Kidney (tissue), 14 donors: ENCODE measurements around the gene PRDM16. TPM values are rescaled to one million over a fixed set of nuclear protein-coding genes. Genes with fewer than 3 reads are reported as not detected.

Experiments
- DNase-seq, 5 donors: peaks; one replicate each; pipeline ENCODE4 v3.0.0-alpha.2; 2013 to 2020
- FAIRE-seq: peaks from 2 replicates; lab custom pipeline; 2012; peaks lifted over from hg19 to GRCh38; lab: Jason Lieb, UNC
- H3K27ac ChIP-seq, 2 donors: one replicate each; pipeline ENCODE4 v1.7.0; 2013; ENCODE audit warnings: low read depth in 2 of 2, low read length in 2 of 2, inconsistent platforms in 1 of 2
- H3K27me3 ChIP-seq: one replicate; pipeline ENCODE4 v1.7.1; 2013; ENCODE audit warnings: low read length, inconsistent platforms; ENCODE audit not compliant: control insufficient read depth, insufficient read depth
- H3K36me3 ChIP-seq, 3 donors: one replicate each; pipeline versions ENCODE4 v1.7.0 to v1.7.1; 2013; ENCODE audit warnings: low read length in 3 of 3, control low read depth in 1 of 3, inconsistent platforms in 1 of 3; ENCODE audit not compliant: insufficient read depth in 3 of 3, control insufficient read depth in 2 of 3
- H3K4me1 ChIP-seq, 3 donors: one replicate each; pipeline versions ENCODE4 v1.7.0 to v1.7.1; 2013; ENCODE audit warnings: low read length in 3 of 3, inconsistent platforms in 1 of 3, low read depth in 1 of 3; ENCODE audit not compliant: control insufficient read depth in 2 of 3, insufficient read depth in 2 of 3
- H3K4me3 ChIP-seq, 3 donors: one replicate each; pipeline versions ENCODE4 v1.7.0 to v1.8.1; 2013; ENCODE audit warnings: low read length in 3 of 3, control low read depth in 1 of 3, inconsistent platforms in 1 of 3
- H3K9ac ChIP-seq, 3 donors: one replicate each; pipeline versions ENCODE4 v1.7.0 to v1.7.1; 2013; ENCODE audit warnings: low read length in 3 of 3, control low read depth in 1 of 3, inconsistent platforms in 1 of 3
- H3K9me3 ChIP-seq, 3 donors: one replicate each; pipeline versions ENCODE4 v1.7.0 to v1.7.1; 2013; ENCODE audit warnings: low read length in 3 of 3, control low read depth in 1 of 3, inconsistent platforms in 1 of 3; ENCODE audit not compliant: control insufficient read depth in 2 of 3, insufficient read depth in 1 of 3
- intact Hi-C: fragments of 100-400 bp; cut with DNase I; formaldehyde crosslinking; loops from one replicate; pipeline ENCODE4 v1.11.1; 2022
- polyA plus RNA-seq: library from polyadenylated mRNA; stranded (reverse); fragments of 350-450 nt; fragmentation: Illumina TruSeq; extraction: RNeasy Lipid Tissue Mini Kit (QIAGEN cat#74804); gene quantifications from one replicate; pipeline ENCODE4 v1.2.3, GENCODE V29; 2014; ENCODE audit warnings: low read depth, low replicate concordance; ENCODE audit not compliant: insufficient read depth
- total RNA-seq: library from RNA; stranded (reverse); fragmentation: NEBNext Ultra II Directional; extraction: Animal tissue kit (Norgen Biotek cat#: 25700); gene quantifications from one replicate; pipeline ENCODE4 v1.2.1, GENCODE V29; 2021
- TF ChIP-seq, protein P1 (sequence below): IDR thresholded peaks from 3 replicates; pipeline ENCODE4 v1.5.1; 2012; ENCODE audit warnings: mild to moderate bottlenecking, moderate library complexity, borderline replicate concordance; ENCODE audit not compliant: insufficient read depth; ENCODE audit errors: extremely low read depth
- donor health status: control.
- donor health status: control.
- donor health status: control.
- donor health status: control.
- donor health status: control.
- donor health status: DM: yes; HTN: yes; CAD: no.
- donor health status: Normal renal cell carcinoma (clear cell type).

The PRDM16 gene
- total and polyA plus RNA-seq, 2 donors from 2014 or later, result 3.0 to 21.9 TPM

DNA sequence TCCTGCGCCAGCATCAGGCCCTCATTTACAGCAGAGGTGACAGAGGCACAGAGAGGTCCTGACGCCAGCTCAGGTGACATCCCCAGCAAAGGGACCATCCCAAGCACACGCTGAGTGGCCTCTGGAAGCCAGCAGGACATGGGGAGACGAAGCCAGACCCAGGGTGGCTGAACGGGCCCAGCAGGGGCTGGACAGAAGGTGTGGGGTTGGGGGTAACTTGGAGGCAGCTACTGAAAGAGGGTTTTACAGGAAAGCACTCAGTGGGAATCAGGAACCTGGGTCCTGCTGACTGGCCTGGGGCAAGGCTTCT lies 383.8 kb downstream of the PRDM16 start:
- H3K9me3 ChIP-seq, result no peaks in the 10 kb centered on the region
- TF ChIP-seq, protein P1, sequence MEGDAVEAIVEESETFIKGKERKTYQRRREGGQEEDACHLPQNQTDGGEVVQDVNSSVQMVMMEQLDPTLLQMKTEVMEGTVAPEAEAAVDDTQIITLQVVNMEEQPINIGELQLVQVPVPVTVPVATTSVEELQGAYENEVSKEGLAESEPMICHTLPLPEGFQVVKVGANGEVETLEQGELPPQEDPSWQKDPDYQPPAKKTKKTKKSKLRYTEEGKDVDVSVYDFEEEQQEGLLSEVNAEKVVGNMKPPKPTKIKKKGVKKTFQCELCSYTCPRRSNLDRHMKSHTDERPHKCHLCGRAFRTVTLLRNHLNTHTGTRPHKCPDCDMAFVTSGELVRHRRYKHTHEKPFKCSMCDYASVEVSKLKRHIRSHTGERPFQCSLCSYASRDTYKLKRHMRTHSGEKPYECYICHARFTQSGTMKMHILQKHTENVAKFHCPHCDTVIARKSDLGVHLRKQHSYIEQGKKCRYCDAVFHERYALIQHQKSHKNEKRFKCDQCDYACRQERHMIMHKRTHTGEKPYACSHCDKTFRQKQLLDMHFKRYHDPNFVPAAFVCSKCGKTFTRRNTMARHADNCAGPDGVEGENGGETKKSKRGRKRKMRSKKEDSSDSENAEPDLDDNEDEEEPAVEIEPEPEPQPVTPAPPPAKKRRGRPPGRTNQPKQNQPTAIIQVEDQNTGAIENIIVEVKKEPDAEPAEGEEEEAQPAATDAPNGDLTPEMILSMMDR, result no peak
- intact Hi-C loops, result no loop called here
- H3K9ac ChIP-seq, result peak overlapping the region in 1 of 3 donors; percentile 48
- H3K4me1 ChIP-seq, result peaks cover 0 to 33% (median 12%) of the 10 kb centered on the region in 3 donors
- H3K36me3 ChIP-seq, result no peaks in the 10 kb centered on the region
- DNase-seq (no peak), FAIRE-seq (no peak)
- H3K27ac ChIP-seq, result no peak overlapping the region
- H3K27me3 ChIP-seq, result no peaks in the 10 kb centered on the region
- no peak overlapping the region for H3K4me3 ChIP-seq

DNA sequence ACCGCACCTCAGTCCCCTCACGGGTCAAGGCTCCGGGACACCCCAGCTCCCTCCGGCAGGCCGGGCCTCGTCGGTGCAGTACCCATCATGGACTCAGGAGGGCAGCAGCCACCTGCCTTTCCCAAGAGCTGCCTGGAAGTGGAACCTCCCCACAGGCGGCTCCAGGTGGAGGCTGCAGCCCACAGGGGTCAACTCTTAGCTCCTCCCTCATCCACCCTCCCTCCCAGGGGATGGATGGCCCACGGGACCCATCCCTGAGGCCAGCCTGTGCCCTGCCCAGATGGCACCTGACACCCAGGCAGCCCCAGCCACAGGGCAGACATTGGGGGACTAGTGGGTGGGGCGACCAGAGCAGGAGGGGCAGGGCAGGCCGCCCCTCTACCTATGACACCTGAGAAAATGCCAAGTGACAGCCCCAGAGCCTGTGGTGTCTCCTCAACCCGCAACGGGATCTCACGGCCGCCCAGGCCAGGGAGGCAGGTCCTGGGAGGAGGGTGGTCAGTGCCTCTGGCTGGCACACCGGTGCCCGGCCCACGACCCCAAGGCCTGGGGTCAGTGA lies 384.3 kb downstream of the PRDM16 start:
- no peaks in the 10 kb centered on the region for H3K9me3 ChIP-seq
- TF ChIP-seq, protein P1, result peak; percentile 97
- intact Hi-C loops, result no loop called here
- H3K4me1 ChIP-seq, result peaks cover 0 to 38% (median 16%) of the 10 kb centered on the region in 3 donors
- peak overlapping the region in 1 of 3 donors; percentile 78 for H3K9ac ChIP-seq
- peak overlapping the region in 1 of 2 donors; percentile 80 for H3K27ac ChIP-seq
- no peak for FAIRE-seq
- DNase-seq, result peak; percentile 79 to 93 (median 86)
- no peaks in the 10 kb centered on the region for H3K36me3 ChIP-seq
- no peak overlapping the region for H3K4me3 ChIP-seq
- no peaks in the 10 kb centered on the region for H3K27me3 ChIP-seq

DNA sequence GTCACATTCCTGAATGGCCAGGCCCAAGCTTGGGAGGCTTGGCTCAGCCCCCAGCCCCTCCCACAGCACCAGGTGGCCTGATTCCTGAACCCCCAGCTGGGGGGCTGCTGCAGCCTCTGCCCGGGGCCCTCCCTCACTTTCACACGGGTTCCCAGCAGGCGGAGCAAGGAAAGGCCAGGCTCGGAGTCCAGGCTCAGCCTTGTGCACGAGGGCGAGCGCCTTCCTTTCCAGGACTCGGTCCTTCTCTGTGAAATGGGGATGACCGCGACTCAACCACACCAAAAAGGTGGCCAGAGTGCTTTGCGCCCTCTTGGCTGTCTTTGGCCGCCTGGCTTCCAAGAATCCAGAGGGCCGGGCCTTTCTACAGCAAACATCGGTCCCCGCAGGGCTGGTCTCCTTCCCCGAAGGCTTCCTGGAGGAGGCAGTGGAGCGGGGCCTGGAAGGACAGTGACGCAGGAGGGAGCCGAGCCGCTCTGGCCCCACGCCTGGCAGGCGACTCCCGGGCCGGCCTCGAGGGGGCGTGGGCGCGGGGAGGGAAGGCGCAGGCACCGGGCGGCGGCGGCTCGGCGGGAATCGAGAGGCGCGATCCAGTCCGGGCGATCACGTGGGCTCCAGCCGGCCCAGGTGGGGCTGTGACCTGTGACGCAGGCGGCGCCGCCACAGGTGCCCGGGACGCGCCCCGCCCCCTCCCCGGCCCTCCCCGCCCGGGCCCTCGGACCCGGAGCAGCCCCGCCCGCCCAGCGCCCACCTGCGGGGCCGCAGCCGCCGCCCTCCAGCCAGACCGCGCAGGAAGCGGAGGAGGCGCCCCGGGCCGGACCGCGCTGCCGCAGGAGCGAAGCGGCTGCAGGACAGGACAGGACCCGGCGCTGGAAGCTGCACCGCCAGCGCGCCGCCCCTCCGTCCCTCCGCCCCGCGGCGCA lies 385.1 kb downstream of the PRDM16 start, which contains the start of gene ARHGEF16:
Gene ARHGEF16, plus strand, starts transcription at position 775 of the 920 bp plus-strand sequence. CDS start 8,420 bp downstream, outside the sequence.
- FAIRE-seq, result no peak
- H3K9ac ChIP-seq, result peak within 1 kb of the TSS in 1 of 3 donors; percentile 78
- TF ChIP-seq, protein P1, result peak; percentile 38
- peak within 1 kb of the TSS; percentile 6 to 55 (median 33) for H3K4me3 ChIP-seq
- H3K27me3 ChIP-seq, result no peaks in the 10 kb centered on the region
- no peaks in the 10 kb centered on the region for H3K9me3 ChIP-seq
- DNase-seq, result peak; percentile 75 to 94 (median 85)
- H3K4me1 ChIP-seq, result peaks cover 0 to 43% (median 24%) of the 10 kb centered on the region in 3 donors
- intact Hi-C loops, result no loop called here
- peak within 1 kb of the TSS; percentile 80 to 82 for H3K27ac ChIP-seq
- no peaks in the 10 kb centered on the region for H3K36me3 ChIP-seq
